Mesothelial cell of epicardium (in vitro differentiated cells): Measurements from ENCODE around the gene SPI1. TPM values are rescaled to one million over a fixed set of nuclear protein-coding genes. Genes with fewer than 3 reads are reported as not detected.

Experiments
- DNase-seq, 2 experiments: peaks; one replicate each; pipeline ENCODE4 v3.0.0; 2021; ENCODE audit warnings: low spot score in 2 of 2; ENCODE audit not compliant: unreplicated experiment in 2 of 2
- H3K27ac Mint-ChIP-seq: 2 replicates; pipeline ENCODE4 v1.8.0; 2021; ENCODE audit warnings: mixed read lengths
- H3K27me3 Mint-ChIP-seq: 2 replicates; pipeline ENCODE4 v1.8.0; 2021; ENCODE audit warnings: low read depth, mixed read lengths
- H3K36me3 Mint-ChIP-seq: 2 replicates; pipeline ENCODE4 v1.8.0; 2021; ENCODE audit warnings: mixed read lengths
- H3K4me1 Mint-ChIP-seq: 2 replicates; pipeline ENCODE4 v1.8.0; 2021; ENCODE audit warnings: mixed read lengths
- H3K4me3 Mint-ChIP-seq: 2 replicates; pipeline ENCODE4 v1.8.0; 2021; ENCODE audit warnings: mild to moderate bottlenecking, moderate library complexity, mixed read lengths
- H3K9me3 Mint-ChIP-seq: 2 replicates; pipeline ENCODE4 v1.8.0; 2021; ENCODE audit warnings: mixed read lengths
- CTCF ChIP-seq: fragments of 200-600 bp; sonication (generic); IDR thresholded peaks from one replicate; pipeline ENCODE4 v1.5.0; 2021; ENCODE audit warnings: antibody characterized with exemption; ENCODE audit not compliant: unreplicated experiment
- total RNA-seq: library from RNA; stranded (reverse); gene quantifications from 3 replicates; pipeline ENCODE4 v1.2.1, GENCODE V29; 2021

Gene SPI1
- total RNA-seq, 1 donor from 2014 or later: not detected

DNA sequence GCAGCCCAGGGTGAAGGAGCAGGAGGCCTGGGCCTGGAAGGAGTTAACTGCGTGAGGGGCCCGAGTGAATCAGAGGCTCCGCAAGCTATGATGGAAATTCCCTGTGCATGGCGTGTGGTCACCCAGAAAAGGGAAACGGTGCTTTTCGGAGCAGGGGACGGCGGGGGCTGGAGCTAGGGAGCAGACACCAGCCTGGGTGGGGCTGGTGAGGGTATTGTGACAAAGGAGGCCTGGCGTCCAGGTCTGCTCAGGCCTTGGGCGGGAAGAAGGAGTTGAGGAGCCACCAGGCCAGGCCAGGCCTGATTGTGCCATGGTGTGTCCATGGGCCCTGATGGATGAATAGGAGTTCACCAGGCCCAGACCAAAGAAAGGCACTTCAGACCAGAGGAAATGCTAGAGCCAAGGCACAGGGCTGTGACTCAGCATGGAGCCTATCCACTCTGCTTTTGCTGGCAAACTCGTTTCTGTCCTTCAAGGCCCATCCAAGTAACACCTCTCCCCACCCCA lies 12.8 kb upstream of the SPI1 start:
- H3K27ac Mint-ChIP-seq: no peak overlapping the region
- H3K4me1 Mint-ChIP-seq: no peaks in the 10 kb centered on the region
- H3K9me3 Mint-ChIP-seq: no peaks in the 10 kb centered on the region
- no peaks in the 10 kb centered on the region for H3K36me3 Mint-ChIP-seq
- DNase-seq: no peak
- no peak for TF ChIP-seq CTCF
- no peaks in the 10 kb centered on the region for H3K27me3 Mint-ChIP-seq
- no peak overlapping the region for H3K4me3 Mint-ChIP-seq

- no peak overlapping the region for H3K27ac Mint-ChIP-seq
- H3K27me3 Mint-ChIP-seq: no peaks in the 10 kb centered on the region
- no peaks in the 10 kb centered on the region for H3K4me1 Mint-ChIP-seq
- no peak overlapping the region for H3K4me3 Mint-ChIP-seq
- TF ChIP-seq CTCF: no peak
- no peak for DNase-seq
- no peaks in the 10 kb centered on the region for H3K9me3 Mint-ChIP-seq
- H3K36me3 Mint-ChIP-seq: no peaks in the 10 kb centered on the region
Observed at GRCh38 chr11:47390422-47390760, 12.0 kb upstream of the SPI1 start.

DNA sequence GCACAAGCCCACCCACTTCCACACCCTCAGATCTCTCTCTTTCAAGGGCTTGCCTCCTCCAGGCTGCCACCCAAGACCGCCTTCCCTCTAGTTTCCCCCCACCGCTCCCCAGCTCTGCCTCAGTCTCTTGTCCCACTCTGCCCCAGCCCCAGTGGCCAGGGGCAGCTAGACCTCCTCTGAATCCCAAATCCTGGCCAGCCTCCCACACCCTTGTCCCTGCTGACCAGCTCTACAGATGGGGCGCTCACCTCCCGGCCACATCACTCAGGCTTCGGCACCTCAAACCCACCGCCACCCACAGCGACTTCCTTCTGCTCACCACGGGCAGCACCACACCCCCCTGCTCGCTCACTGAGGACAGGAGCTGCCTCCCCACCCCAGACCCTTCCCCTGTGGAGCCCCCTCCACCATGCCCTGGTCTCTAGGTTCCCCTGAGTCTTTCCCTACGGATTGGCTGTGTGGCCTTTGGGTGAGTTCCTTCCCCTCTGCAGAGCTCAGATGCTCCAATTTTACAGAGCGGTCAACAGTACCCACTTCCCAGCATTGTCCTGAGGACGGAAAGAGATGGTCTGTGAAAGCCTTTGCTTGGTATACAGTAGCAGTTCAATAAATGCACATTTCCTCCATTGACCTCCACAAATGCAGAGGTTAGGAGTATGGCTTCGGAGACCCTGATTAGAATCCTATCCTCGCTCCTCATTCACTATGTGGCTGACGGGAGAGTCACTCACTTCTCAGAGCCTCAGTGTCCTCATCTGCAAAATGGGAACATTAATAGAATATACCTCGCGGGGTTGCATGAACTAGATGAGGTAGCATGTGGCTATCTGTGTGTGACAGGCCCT lies 11.5 kb upstream of the SPI1 start:
- Mint-ChIP-seq H3K27me3 (no peaks in the 10 kb centered on the region), H3K36me3 (no peaks in the 10 kb centered on the region), H3K9me3 (no peaks in the 10 kb centered on the region), H3K4me1 (no peaks in the 10 kb centered on the region), H3K27ac (no peak overlapping the region), H3K4me3 (no peak overlapping the region)
- no peak for TF ChIP-seq CTCF
- no peak for DNase-seq

GRCh38 chr11:47388697-47389576 lies 10.6 kb upstream of the SPI1 start:
- Mint-ChIP-seq H3K4me3 (no peak overlapping the region), H3K27ac (no peak overlapping the region), H3K27me3 (no peaks in the 10 kb centered on the region), H3K9me3 (no peaks in the 10 kb centered on the region), H3K36me3 (no peaks in the 10 kb centered on the region), H3K4me1 (no peaks in the 10 kb centered on the region)
- DNase-seq: no peak
- no peak for TF ChIP-seq CTCF

GRCh38 chr11:47387944-47388696 lies 9.8 kb upstream of the SPI1 start:
- TF ChIP-seq CTCF: no peak
- H3K4me1 Mint-ChIP-seq: no peaks in the 10 kb centered on the region
- no peaks in the 10 kb centered on the region for H3K36me3 Mint-ChIP-seq
- H3K27me3 Mint-ChIP-seq: no peaks in the 10 kb centered on the region
- no peaks in the 10 kb centered on the region for H3K9me3 Mint-ChIP-seq
- no peak overlapping the region for H3K27ac Mint-ChIP-seq
- no peak for DNase-seq
- H3K4me3 Mint-ChIP-seq: no peak overlapping the region
